Panc1 (cell line): Measurements from ENCODE around the gene ARFGEF2. TPM values are rescaled to one million over a fixed set of nuclear protein-coding genes. Genes with fewer than 3 reads are reported as not detected.

Source experiments
- ATAC-seq: fragments of 200-7000 bp; cut with Tn5 transposase; 2 replicates; pipeline ENCODE4 v1.9.1; 2020; ENCODE audit warnings: mild to moderate bottlenecking, moderate library complexity
- BruUV-seq: library from RNA; stranded (reverse); fragments of 400-500 nt; replicated peaks from 2 replicates; lab custom pipeline; 2021; lab: Mats Ljungman, UMichigan
- CTCF ChIA-PET: fragments of 300-600 bp; sonication (Branson Sonifier 250); formaldehyde crosslinking; loops from one replicate; lab custom pipeline; 2022; ENCODE audit warnings: antibody characterized with exemption; lab: Charles Lee
- POLR2A ChIA-PET: fragments of 300-600 bp; sonication (Branson Sonifier 250); formaldehyde crosslinking; loops from one replicate; lab custom pipeline; 2022; ENCODE audit warnings: antibody characterized with exemption; lab: Charles Lee
- DNase-seq: peaks from one replicate; pipeline ENCODE4 v3.0.0-alpha.2; 2010; ENCODE audit warnings: low read depth, low spot score
- H3K27ac ChIP-seq: 2 replicates; pipeline ENCODE4 v1.5.1; 2011; ENCODE audit warnings: mild to moderate bottlenecking, low read length, inconsistent platforms
- H3K27me3 ChIP-seq: fragments of 200-500 bp; sonication (Bioruptor generic); 2 replicates; pipeline ENCODE4 v1.6.0; 2014; ENCODE audit warnings: low read length, inconsistent platforms; ENCODE audit not compliant: control insufficient read depth, insufficient read depth
- H3K36me3 ChIP-seq: fragments of 200-500 bp; sonication (Bioruptor generic); 2 replicates; pipeline ENCODE4 v1.5.1; 2014; ENCODE audit warnings: inconsistent platforms, mild to moderate bottlenecking, low read length, moderate library complexity; ENCODE audit not compliant: control insufficient read depth, insufficient read depth
- H3K4me1 ChIP-seq: 2 replicates; pipeline ENCODE4 v1.5.1; 2011; ENCODE audit warnings: inconsistent platforms, mild to moderate bottlenecking, low read length, moderate library complexity; ENCODE audit not compliant: control insufficient read depth, insufficient read depth
- H3K4me3 ChIP-seq, 2 experiments: 2 replicates each; pipeline ENCODE4 v1.5.1; 2011 to 2012; ENCODE audit warnings: low read depth in 2 of 2, low read length in 2 of 2, mild to moderate bottlenecking in 2 of 2, inconsistent platforms in 1 of 2, moderate library complexity in 1 of 2
- H3K9me3 ChIP-seq: fragments of 200-500 bp; sonication (Bioruptor generic); 2 replicates; pipeline ENCODE4 v1.5.1; 2014; ENCODE audit warnings: low read depth, mild to moderate bottlenecking, inconsistent platforms, low read length, moderate library complexity; ENCODE audit not compliant: control insufficient read depth, insufficient read depth
- CTCF ChIP-seq: fragments of 450-650 bp; IDR thresholded peaks from 2 replicates; pipeline ENCODE4 v1.5.1; 2017; ENCODE audit warnings: mild to moderate bottlenecking
- POLR2AphosphoS5 ChIP-seq: IDR thresholded peaks from 2 replicates; pipeline ENCODE4 v1.6.1; 2012; ENCODE audit warnings: mild to moderate bottlenecking, low read depth, low read length, moderate library complexity
- REST ChIP-seq, 2 experiments: IDR thresholded peaks; 2 replicates each; pipeline ENCODE4 v1.6.1; 2011 to 2012; ENCODE audit warnings: low read depth in 2 of 2, control low read depth in 1 of 2, low read length in 1 of 2, mild to moderate bottlenecking in 1 of 2, moderate library complexity in 1 of 2; ENCODE audit not compliant: insufficient read depth in 1 of 2
- SIN3A ChIP-seq: IDR thresholded peaks from 2 replicates; pipeline ENCODE4 v1.6.1; 2012; ENCODE audit warnings: low read depth, mild to moderate bottlenecking, low read length, moderate library complexity, borderline replicate concordance; ENCODE audit not compliant: insufficient read depth
- TCF7L2 ChIP-seq: IDR thresholded peaks from 2 replicates; pipeline ENCODE4 v1.6.1; 2011; ENCODE audit warnings: mild to moderate bottlenecking, low read depth, low read length, inconsistent platforms
- in situ Hi-C: cut with HindIII; loops from 2 replicates; pipeline ENCODE4 v1.10.0; 2016; ENCODE audit warnings: low sequenced_read_pairs, low pct_unique_long_range_greater_than_20kb
- intact Hi-C: fragments of 100-400 bp; cut with micrococcal nuclease; formaldehyde crosslinking; loops from one replicate; pipeline ENCODE4 v1.10.0; 2022; ENCODE audit not compliant: unreplicated experiment
- total RNA-seq: library from RNA; stranded (reverse); gene quantifications from one replicate; pipeline ENCODE4 v1.2.1, GENCODE V29; 2021; ENCODE audit not compliant: unreplicated experiment

ARFGEF2 gene
- total RNA-seq, 1 experiment from 2014 or later: 36.6 TPM

DNA sequence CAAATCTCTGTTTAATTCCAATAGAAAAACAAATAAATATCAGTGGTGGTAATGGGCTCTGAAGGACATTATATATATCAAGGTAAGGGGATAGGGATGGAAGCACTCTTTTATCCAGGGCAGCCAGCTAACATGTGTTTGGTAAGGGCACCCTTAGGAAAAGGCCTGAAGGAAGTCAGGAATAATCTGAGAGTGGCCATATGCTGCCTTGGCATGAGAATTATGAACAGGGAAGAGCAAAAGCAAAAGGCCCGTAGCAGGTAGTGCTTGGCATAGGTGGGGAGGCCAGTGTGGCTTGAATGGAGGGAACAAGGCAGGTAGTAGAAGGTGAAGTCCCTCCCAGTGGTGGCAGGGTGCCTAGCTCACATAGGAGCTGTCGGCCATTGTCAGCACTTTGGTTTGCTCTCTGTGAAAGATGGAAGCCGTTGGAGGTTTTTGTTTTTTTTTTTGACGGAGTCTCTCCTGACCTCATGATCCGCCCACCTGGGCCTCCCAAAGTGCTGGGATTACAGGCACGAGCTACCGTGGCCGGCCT, 85.0 kb downstream of the ARFGEF2 start:
- POLR2A ChIA-PET: no interaction called here
- TF ChIP-seq TCF7L2 (no peak), SIN3A (no peak), CTCF (no peak), REST (IDR thresholded peaks at IDR 0.05; ENCODE audit: insufficient read depth in 1 of 2, low read depth in 2 of 2, low read length in 1 of 2) (no peak), POLR2AphosphoS5 (no peak)
- intact Hi-C loops: no loop called here

GRCh38 chr20:49009899-49010631, 88.6 kb downstream of the ARFGEF2 start:
- POLR2A ChIA-PET: no interaction called here
- no TSS peak for BruUV-seq
- peaks cover 3% of the 10 kb centered on the region; the same call in 1 of the 2 replicates for H3K36me3 ChIP-seq
- H3K4me3 ChIP-seq: no peak overlapping the region
- CTCF ChIA-PET: no interaction called here
- TF ChIP-seq SIN3A: no peak
- no peak for TF ChIP-seq POLR2AphosphoS5
- TF ChIP-seq REST (IDR thresholded peaks at IDR 0.05; ENCODE audit: insufficient read depth in 1 of 2, low read depth in 2 of 2, low read length in 1 of 2): no peak
- no peak for TF ChIP-seq CTCF
- no peak for TF ChIP-seq TCF7L2
- H3K9me3 ChIP-seq: no peaks in the 10 kb centered on the region
- DNase-seq (no peak), ATAC-seq (no peak)
- no peak overlapping the region for H3K27ac ChIP-seq
- in situ Hi-C loops: no loop called here
- intact Hi-C loops: no loop called here
- H3K27me3 ChIP-seq: no peaks in the 10 kb centered on the region
- no peaks in the 10 kb centered on the region for H3K4me1 ChIP-seq

More for the DNA sequence above, 85.0 kb downstream of the ARFGEF2 start:
- Histone ChIP-seq H3K4me1 (no peaks in the 10 kb centered on the region), H3K27ac (no peak overlapping the region), H3K36me3 (no peaks in the 10 kb centered on the region), H3K4me3 (no peak overlapping the region), H3K27me3 (no peaks in the 10 kb centered on the region), H3K9me3 (no peaks in the 10 kb centered on the region)
- in situ Hi-C loops: no loop called here
- CTCF ChIA-PET: no interaction called here
- no peak for ATAC-seq
- BruUV-seq: no TSS peak
- no peak for DNase-seq
